B cell (primary cell): Measurements from ENCODE around the gene DENND2A. TPM values are rescaled to one million over a fixed set of nuclear protein-coding genes. Genes with fewer than 3 reads are reported as not detected.

Experiments used
- ATAC-seq: fragments of 200-7000 bp; cut with Tn5 transposase; one replicate; pipeline ENCODE4 v1.10.0; 2021; ENCODE audit warnings: low read depth, mild to moderate bottlenecking, moderate number of reproducible peaks, moderate library complexity
- CTCF ChIA-PET: fragments of 350-600 bp; sonication (Branson Sonifier 250); formaldehyde crosslinking; loops from one replicate; lab custom pipeline; 2021; ENCODE audit warnings: antibody characterized with exemption, inconsistent platforms; lab: Charles Lee
- POLR2A ChIA-PET: fragments of 350-600 bp; sonication (Branson Sonifier 250); formaldehyde crosslinking; loops from one replicate; lab custom pipeline; 2021; ENCODE audit warnings: antibody characterized with exemption; lab: Charles Lee
- DNase-seq: peaks from one replicate; pipeline ENCODE4 v3.0.0; 2013
- H2AFZ ChIP-seq: 2 replicates; pipeline ENCODE4 v1.6.1; 2012; ENCODE audit warnings: mild to moderate bottlenecking, low read depth, low read length; ENCODE audit not compliant: insufficient read depth, poor library complexity, severe bottlenecking
- H3K27ac ChIP-seq, 2 donors: 1 replicate in 1 of 2; 2 replicates in 1 of 2; pipeline ENCODE4 v1.5.1; 2012 to 2013; ENCODE audit warnings: low read length in 2 of 2, mild to moderate bottlenecking in 2 of 2, moderate library complexity in 1 of 2
- H3K27me3 ChIP-seq, 4 experiments: fragments of 200-600 bp in 1 of 4; sonication (generic) in 1 of 4; replicated peaks in 1 of 4; 1 replicate in 2 of 4; 2 replicates in 2 of 4; pipeline versions ENCODE4 v1.6.1 to v1.7.0; 2013 to 2016; ENCODE audit warnings: low read length in 3 of 4, mild to moderate bottlenecking in 2 of 4, mixed read lengths in 1 of 4, moderate library complexity in 1 of 4; ENCODE audit not compliant: insufficient read depth in 4 of 4, control insufficient read depth in 3 of 4; ENCODE audit errors: control extremely low read depth in 1 of 4
- H3K36me3 ChIP-seq, 2 experiments: replicated peaks in 1 of 2; 1 replicate in 1 of 2; 2 replicates in 1 of 2; pipeline versions ENCODE4 v1.6.1 to v1.7.1; 2013; ENCODE audit warnings: low read length in 1 of 2; ENCODE audit not compliant: insufficient read depth in 2 of 2, control insufficient read depth in 1 of 2; ENCODE audit errors: control extremely low read depth in 1 of 2, extremely low read depth in 1 of 2
- H3K4me1 ChIP-seq, 2 donors: fragments of 200-600 bp in 1 of 2; sonication (generic) in 1 of 2; 1 replicate in 1 of 2; 2 replicates in 1 of 2; pipeline versions ENCODE4 v1.5.1 to v1.6.1; 2013 to 2017; ENCODE audit warnings: low read length in 2 of 2; ENCODE audit not compliant: control insufficient read depth in 2 of 2, insufficient read depth in 2 of 2
- H3K4me2 ChIP-seq: replicated peaks from 2 replicates; pipeline ENCODE3; 2012; ENCODE audit warnings: mild to moderate bottlenecking, low read depth, low read length; ENCODE audit not compliant: poor library complexity, severe bottlenecking
- H3K4me3 ChIP-seq, 5 experiments: fragments of 200-600 bp in 1 of 5; sonication (generic) in 1 of 5; 1 replicate in 3 of 5; 2 replicates in 2 of 5; pipeline versions ENCODE4 v1.5.1 to v1.7.0; 2011 to 2016; ENCODE audit warnings: low read length in 4 of 5, mild to moderate bottlenecking in 4 of 5, low read depth in 2 of 5, control low read depth in 1 of 5, moderate library complexity in 1 of 5; ENCODE audit not compliant: insufficient read depth in 1 of 5; ENCODE audit errors: control extremely low read depth in 1 of 5, extremely low read depth in 1 of 5
- H3K79me2 ChIP-seq: fragments of 200-600 bp; sonication (generic); one replicate; pipeline ENCODE4 v1.6.0; 2016; ENCODE audit warnings: low read length; ENCODE audit not compliant: control insufficient read depth, insufficient read depth
- H3K9ac ChIP-seq: fragments of 200-600 bp; sonication (generic); 2 replicates; pipeline ENCODE4 v1.6.1; 2017; ENCODE audit warnings: mild to moderate bottlenecking, low read length, moderate library complexity
- H3K9me3 ChIP-seq, 3 donors: one replicate each; pipeline versions ENCODE4 v1.6.1 to v1.7.1; 2013; ENCODE audit warnings: low read length in 2 of 3; ENCODE audit not compliant: control insufficient read depth in 2 of 3, insufficient read depth in 1 of 3; ENCODE audit errors: control extremely low read depth in 1 of 3
- H4K20me1 ChIP-seq: 2 replicates; pipeline ENCODE4 v1.6.0; 2012; ENCODE audit warnings: mild to moderate bottlenecking, low read length; ENCODE audit not compliant: insufficient read depth, control insufficient read depth, poor library complexity, severe bottlenecking
- H3K27ac Mint-ChIP-seq: one replicate; pipeline ENCODE4 v1.8.0; 2021; ENCODE audit warnings: mixed read lengths
- H3K27me3 Mint-ChIP-seq: one replicate; pipeline ENCODE4 v1.8.0; 2021; ENCODE audit warnings: mixed read lengths
- H3K4me1 Mint-ChIP-seq: one replicate; pipeline ENCODE4 v1.8.0; 2021; ENCODE audit warnings: mixed read lengths
- H3K4me3 Mint-ChIP-seq: one replicate; pipeline ENCODE4 v1.8.0; 2021; ENCODE audit warnings: mixed read lengths
- H3K9me3 Mint-ChIP-seq: one replicate; pipeline ENCODE4 v1.8.0; 2022; ENCODE audit warnings: mixed read lengths; ENCODE audit not compliant: insufficient read depth
- CTCF ChIP-seq: fragments of 200-600 bp; IDR thresholded peaks from one replicate; pipeline ENCODE4 v1.8.0; 2022; ENCODE audit warnings: antibody characterized with exemption, mild to moderate bottlenecking
- EZH2 ChIP-seq: IDR thresholded peaks from 2 replicates; pipeline ENCODE4 v1.6.1; 2012; ENCODE audit warnings: borderline replicate concordance, low read depth, mild to moderate bottlenecking, moderate library complexity, low read length; ENCODE audit not compliant: insufficient read depth, poor library complexity, severe bottlenecking
- WGBS: methylation state at CpG from one replicate; pipeline ENCODE4 v1.1.5; 2013; ENCODE audit warnings: missing lambda C conversion rate; ENCODE audit not compliant: insufficient coverage; 5-methylcytosine and 5-hydroxymethylcytosine counted together
- intact Hi-C: fragments of 100-400 bp; cut with micrococcal nuclease; formaldehyde crosslinking; loops from one replicate; pipeline ENCODE4 v1.10.0; 2022
- polyA plus RNA-seq: library from polyadenylated mRNA; depleted of rRNA; stranded (reverse); fragments of >200 nt; gene quantifications from 2 replicates; pipeline ENCODE4 v1.2.3, GENCODE V29; 2012
- total RNA-seq, 2 donors: library from RNA; stranded (reverse); fragments of 120-200 nt in 1 of 2; gene quantifications; 1 replicate in 1 of 2; 2 replicates in 1 of 2; pipeline versions ENCODE4 v1.2.3 to v1.2.4, GENCODE V29; 2013 to 2022

The DENND2A gene
- total and polyA plus RNA-seq, 2 donors (not counting 1 experiment from before 2014, with no cell fraction given), result 0.31 TPM; not detected in 1

- H3K27ac Mint-ChIP-seq, result peak overlapping the region; percentile 91
- H3K4me3 Mint-ChIP-seq, result peak overlapping the region; percentile 87
- CTCF ChIA-PET, result interaction anchor here (1.0 to 4.1 kb wide), 4 partner anchors 13 to 1065 kb away, joined by 3 to 13 read pairs (median 4); partner anchors contain the start of gene SSBP1
- peak; percentile 83 for DNase-seq
- Histone ChIP-seq H2AFZ (peak overlapping the region; percentile 90), H3K9me3 (peaks cover 0 to 7% (median 0%) of the 10 kb centered on the region in 3 donors), H3K4me3 (peak overlapping the region; percentile 4 to 76 (median 70)), H3K36me3 (no peaks in the 10 kb centered on the region), H3K9ac (peak overlapping the region; percentile 75), H4K20me1 (no peaks in the 10 kb centered on the region), H3K79me2 (peaks cover 17% of the 10 kb centered on the region), H3K4me2 (peak overlapping the region; percentile 80), H3K4me1 (peaks cover 46 to 54% of the 10 kb centered on the region in 2 donors), H3K27me3 (no peaks in the 10 kb centered on the region), H3K27ac (peak overlapping the region; percentile 48 to 79)
- H3K9me3 Mint-ChIP-seq, result no peaks in the 10 kb centered on the region
- ATAC-seq, result peak; percentile 55
- TF ChIP-seq CTCF (no peak), EZH2 (no peak)
- H3K4me1 Mint-ChIP-seq, result peaks cover 52% of the 10 kb centered on the region
- no peaks in the 10 kb centered on the region for H3K27me3 Mint-ChIP-seq
- under 1% methylated on average over 72 of the region's 72 CpGs for WGBS
- POLR2A ChIA-PET, result interaction anchor here (0.6 to 1.3 kb wide), 3 partner anchors 23 to 1314 kb away, joined by 3 to 4 read pairs (median 3); partner anchors contain the start of genes MRPS33 and NDUFB2
- intact Hi-C loops, result loop anchor here (2.0 to 10.0 kb wide), 6 partner anchors 16 to 1328 kb away; partner anchors contain the start of genes FMC1, KDM7A, MRPS33 and SLC37A3
These were observed 32.6 kb upstream of the DENND2A start for GRCh38 chr7:140673063-140673773.
